H1 (cell line): Measurements from ENCODE around the gene LDLRAD4. TPM values are rescaled to one million over a fixed set of nuclear protein-coding genes. Genes with fewer than 3 reads are reported as not detected.

Experiments used
- CTCF ChIA-PET: fragments of 300-600 bp; sonication (Branson Sonifier 250); formaldehyde crosslinking; loops from one replicate; lab custom pipeline; 2021; ENCODE audit not compliant: partially characterized antibody; lab: Charles Lee
- POLR2A ChIA-PET: fragments of 300-600 bp; sonication (Branson Sonifier 250); formaldehyde crosslinking; loops from one replicate; lab custom pipeline; 2021; ENCODE audit warnings: inconsistent platforms; ENCODE audit not compliant: partially characterized antibody; lab: Charles Lee
- DNase-seq, 2 experiments: peaks; one replicate each; pipeline versions ENCODE4 v3.0.0 to v3.0.0-alpha.2; 2010 to 2022; ENCODE audit warnings: low spot score in 2 of 2, low read depth in 1 of 2, mixed read lengths in 1 of 2
- FAIRE-seq: peaks from 2 replicates; lab custom pipeline; 2011; peaks lifted over from hg19 to GRCh38; lab: Jason Lieb, UNC
- H2AFZ ChIP-seq: 2 replicates; pipeline ENCODE4 v1.8.1; 2012; ENCODE audit warnings: low read length, inconsistent platforms
- H2AK5ac ChIP-seq: 2 replicates; pipeline ENCODE4 v1.6.1; 2013; ENCODE audit warnings: low read depth, low read length
- H2BK120ac ChIP-seq: replicated peaks from 2 replicates; pipeline ENCODE3; 2013; ENCODE audit warnings: low read depth, low read length, inconsistent platforms
- H2BK12ac ChIP-seq: 2 replicates; pipeline ENCODE4 v1.6.1; 2013; ENCODE audit warnings: low read depth, low read length
- H2BK15ac ChIP-seq: 2 replicates; pipeline ENCODE4 v1.6.1; 2013; ENCODE audit warnings: low read length
- H2BK20ac ChIP-seq: 2 replicates; pipeline ENCODE4 v1.6.1; 2013; ENCODE audit warnings: low read length
- H2BK5ac ChIP-seq: 2 replicates; pipeline ENCODE4 v1.6.1; 2013; ENCODE audit warnings: low read depth, low read length
- H3K14ac ChIP-seq: 2 replicates; pipeline ENCODE4 v1.6.1; 2013; ENCODE audit warnings: inconsistent platforms; ENCODE audit not compliant: insufficient read length
- H3K18ac ChIP-seq: 2 replicates; pipeline ENCODE4 v1.6.1; 2013; ENCODE audit warnings: low read length; ENCODE audit errors: extremely low read depth
- H3K23ac ChIP-seq: 2 replicates; pipeline ENCODE4 v1.6.1; 2013; ENCODE audit warnings: inconsistent platforms; ENCODE audit not compliant: insufficient read length
- H3K23me2 ChIP-seq: 2 replicates; pipeline ENCODE4 v1.6.1; 2013; ENCODE audit warnings: low read depth, low read length
- H3K27ac ChIP-seq: 2 replicates; pipeline ENCODE4 v1.6.1; 2011; ENCODE audit warnings: low read depth, low read length, inconsistent platforms
- H3K27me3 ChIP-seq, 4 experiments: replicated peaks in 1 of 4; 1 replicate in 1 of 4; 2 replicates in 3 of 4; pipeline versions ENCODE4 v1.6.1 to v1.8.1; 2011 to 2013; ENCODE audit warnings: low read length in 3 of 4, mild to moderate bottlenecking in 3 of 4, inconsistent platforms in 2 of 4, mixed read lengths in 2 of 4, moderate library complexity in 1 of 4; ENCODE audit not compliant: control insufficient read depth in 3 of 4, insufficient read depth in 3 of 4; ENCODE audit errors: extremely low read depth in 1 of 4
- H3K36me3 ChIP-seq, 4 experiments: 2 replicates each; pipeline versions ENCODE4 v1.6.1 to v1.8.1; 2011 to 2013; ENCODE audit warnings: mild to moderate bottlenecking in 4 of 4, low read length in 3 of 4, moderate library complexity in 2 of 4, control low read depth in 1 of 4, inconsistent platforms in 1 of 4; ENCODE audit not compliant: insufficient read depth in 4 of 4, control insufficient read depth in 2 of 4
- H3K4ac ChIP-seq: replicated peaks from 2 replicates; pipeline ENCODE3; 2013; ENCODE audit warnings: low read length, low read depth, mixed read lengths, inconsistent platforms; ENCODE audit not compliant: insufficient read length
- H3K4me1 ChIP-seq, 4 experiments: replicated peaks in 1 of 4; 1 replicate in 1 of 4; 2 replicates in 3 of 4; pipeline versions ENCODE4 v1.6.1 to v1.8.1; 2011 to 2013; ENCODE audit warnings: low read length in 3 of 4, inconsistent platforms in 2 of 4, mixed read lengths in 1 of 4; ENCODE audit not compliant: insufficient read depth in 4 of 4, control insufficient read depth in 3 of 4
- H3K4me2 ChIP-seq, 2 experiments: 2 replicates each; pipeline versions ENCODE4 v1.6.1 to v1.8.1; 2011 to 2013; ENCODE audit warnings: low read depth in 2 of 2, low read length in 2 of 2, control low read depth in 1 of 2, inconsistent platforms in 1 of 2, mild to moderate bottlenecking in 1 of 2; ENCODE audit not compliant: insufficient read depth in 1 of 2
- H3K4me3 ChIP-seq, 4 experiments: fragments of 200-600, 300-600 bp in 1 of 4; sonication (generic), shearing (Covaris generic), sonication (Bioruptor Twin) in 1 of 4; 2 replicates each; pipeline versions ENCODE4 v1.5.1 to v1.8.1; 2011 to 2016; ENCODE audit warnings: low read length in 4 of 4, low read depth in 3 of 4, control low read depth in 2 of 4, inconsistent platforms in 2 of 4, mild to moderate bottlenecking in 2 of 4, mixed read lengths in 1 of 4, moderate library complexity in 1 of 4; ENCODE audit not compliant: insufficient read depth in 2 of 4; ENCODE audit errors: extremely low read depth in 1 of 4
- H3K56ac ChIP-seq: replicated peaks from 2 replicates; pipeline ENCODE3; 2013; ENCODE audit warnings: low read depth, mild to moderate bottlenecking, mixed read lengths, low read length, inconsistent platforms; ENCODE audit not compliant: insufficient read length
- H3K79me1 ChIP-seq: 2 replicates; pipeline ENCODE4 v1.6.1; 2013; ENCODE audit warnings: low read depth, low read length, control low read depth
- H3K79me2 ChIP-seq, 2 experiments: 2 replicates each; pipeline versions ENCODE4 v1.6.1 to v1.8.1; 2012 to 2013; ENCODE audit warnings: low read length in 2 of 2, mild to moderate bottlenecking in 2 of 2, inconsistent platforms in 1 of 2; ENCODE audit not compliant: insufficient read depth in 2 of 2, control insufficient read depth in 1 of 2
- H3K9ac ChIP-seq, 4 experiments: replicated peaks in 1 of 4; 1 replicate in 1 of 4; 2 replicates in 3 of 4; pipeline versions ENCODE4 v1.6.1 to v1.8.1; 2011 to 2013; ENCODE audit warnings: low read depth in 3 of 4, low read length in 3 of 4, control low read depth in 2 of 4, mild to moderate bottlenecking in 2 of 4, moderate library complexity in 2 of 4, inconsistent platforms in 1 of 4; ENCODE audit errors: extremely low read depth in 1 of 4
- H3K9me3 ChIP-seq, 2 experiments: 2 replicates each; pipeline versions ENCODE4 v1.6.1 to v1.8.1; 2012 to 2013; ENCODE audit warnings: mild to moderate bottlenecking in 2 of 2, moderate library complexity in 2 of 2, control low read depth in 1 of 2, inconsistent platforms in 1 of 2, low read depth in 1 of 2, low read length in 1 of 2, mixed read lengths in 1 of 2; ENCODE audit not compliant: insufficient read depth in 2 of 2
- H4K20me1 ChIP-seq, 2 experiments: replicated peaks in 1 of 2; 2 replicates each; pipeline versions ENCODE3 to v1.8.1; 2011 to 2013; ENCODE audit warnings: inconsistent platforms in 2 of 2, low read length in 2 of 2, mild to moderate bottlenecking in 1 of 2; ENCODE audit not compliant: insufficient read depth in 2 of 2, control insufficient read depth in 1 of 2
- H4K5ac ChIP-seq: 2 replicates; pipeline ENCODE4 v1.6.1; 2013; ENCODE audit warnings: low read length, low read depth, mixed read lengths, inconsistent platforms; ENCODE audit not compliant: insufficient read length
- H4K8ac ChIP-seq: 2 replicates; pipeline ENCODE4 v1.8.0; 2013; ENCODE audit warnings: mild to moderate bottlenecking, moderate library complexity, low read length, inconsistent platforms; ENCODE audit not compliant: insufficient read depth; ENCODE audit errors: extremely low read depth
- H4K91ac ChIP-seq: replicated peaks from 2 replicates; pipeline ENCODE3; 2013; ENCODE audit warnings: low read length, mixed read lengths, inconsistent platforms; ENCODE audit not compliant: insufficient read length
- FOSL1 ChIP-seq: IDR thresholded peaks from 2 replicates; pipeline ENCODE4 v1.6.1; 2011; ENCODE audit warnings: mild to moderate bottlenecking, low read depth, low read length, moderate library complexity; ENCODE audit not compliant: insufficient read depth
- HDAC2 ChIP-seq, 2 experiments: fragments of 300-600 bp in 1 of 2; sonication (generic) in 1 of 2; IDR thresholded peaks; 2 replicates each; pipeline ENCODE4 v1.6.1; 2011 to 2012; ENCODE audit warnings: low read depth in 2 of 2, low read length in 2 of 2, mild to moderate bottlenecking in 2 of 2, moderate library complexity in 2 of 2, borderline replicate concordance in 1 of 2, inconsistent platforms in 1 of 2
- HDAC6 ChIP-seq: IDR thresholded peaks from one replicate; pipeline ENCODE4 v1.7.1; 2012; ENCODE audit warnings: low read depth, mild to moderate bottlenecking, inconsistent platforms, low read length, moderate library complexity
- KDM1A ChIP-seq: fragments of 200-600, 300-600 bp; sonication (generic); IDR thresholded peaks from 2 replicates; pipeline ENCODE4 v1.7.1; 2016; ENCODE audit warnings: mild to moderate bottlenecking, low read length, borderline replicate concordance
- KDM5A ChIP-seq: fragments of 200-600 bp; IDR thresholded peaks from 2 replicates; pipeline ENCODE4 v1.7.1; 2012; ENCODE audit warnings: mild to moderate bottlenecking, low read length, inconsistent platforms, mixed read lengths
- NANOG ChIP-seq: IDR thresholded peaks from 2 replicates; pipeline ENCODE4 v1.6.1; 2011; ENCODE audit warnings: low read length, low read depth, mild to moderate bottlenecking, inconsistent platforms; ENCODE audit not compliant: insufficient read depth, poor library complexity, severe bottlenecking
- TBP ChIP-seq: IDR thresholded peaks from 2 replicates; pipeline ENCODE4 v1.6.1; 2011; ENCODE audit warnings: low read depth, low read length, improper control_type of control experiment
- WGBS, 2 experiments: shearing (Covaris generic) in 1 of 2; methylation state at CpG; one replicate each; pipeline versions ENCODE4 v1.1.6 to v1.1.7; 2013 to 2015; ENCODE audit warnings: low lambda C conversion rate in 2 of 2, mixed read lengths in 2 of 2, inconsistent platforms in 1 of 2, low coverage in 1 of 2, missing lambda C conversion rate in 1 of 2; ENCODE audit not compliant: insufficient replicate concordance in 2 of 2, insufficient coverage in 1 of 2, insufficient read length in 1 of 2; ENCODE audit errors: extremely low coverage in 1 of 2, missing lambda C conversion rate in 1 of 2; 5-methylcytosine and 5-hydroxymethylcytosine counted together
- polyA plus RNA-seq, 7 experiments: library from polyadenylated mRNA; depleted of rRNA in 3 of 7; stranded (reverse) in 5 of 7; unstranded in 2 of 7; fragments of >200 nt in 5 of 7; fragments of 200-250 nt in 2 of 7; gene quantifications; 1 replicate in 5 of 7; 2 replicates in 1 of 7; 4 replicates in 1 of 7; pipeline versions ENCODE4 v1.2.1 to v1.2.3, GENCODE V29; 2011 to 2013; ENCODE audit warnings: missing spikeins in 2 of 7, mixed read lengths in 2 of 7
- total RNA-seq: library from RNA; stranded (reverse); fragmentation: NEBNext Ultra II Directional; extraction: Animal tissue kit (Norgen Biotek cat#: 25700); gene quantifications from 2 replicates; pipeline ENCODE4 v1.2.1, GENCODE V29; 2021

The LDLRAD4 gene
- total and polyA plus RNA-seq, 2 of the 8 experiments (the other 6 are each of a cell fraction or from before 2014, with no cell fraction given), result 0.77 to 1.4 TPM

DNA sequence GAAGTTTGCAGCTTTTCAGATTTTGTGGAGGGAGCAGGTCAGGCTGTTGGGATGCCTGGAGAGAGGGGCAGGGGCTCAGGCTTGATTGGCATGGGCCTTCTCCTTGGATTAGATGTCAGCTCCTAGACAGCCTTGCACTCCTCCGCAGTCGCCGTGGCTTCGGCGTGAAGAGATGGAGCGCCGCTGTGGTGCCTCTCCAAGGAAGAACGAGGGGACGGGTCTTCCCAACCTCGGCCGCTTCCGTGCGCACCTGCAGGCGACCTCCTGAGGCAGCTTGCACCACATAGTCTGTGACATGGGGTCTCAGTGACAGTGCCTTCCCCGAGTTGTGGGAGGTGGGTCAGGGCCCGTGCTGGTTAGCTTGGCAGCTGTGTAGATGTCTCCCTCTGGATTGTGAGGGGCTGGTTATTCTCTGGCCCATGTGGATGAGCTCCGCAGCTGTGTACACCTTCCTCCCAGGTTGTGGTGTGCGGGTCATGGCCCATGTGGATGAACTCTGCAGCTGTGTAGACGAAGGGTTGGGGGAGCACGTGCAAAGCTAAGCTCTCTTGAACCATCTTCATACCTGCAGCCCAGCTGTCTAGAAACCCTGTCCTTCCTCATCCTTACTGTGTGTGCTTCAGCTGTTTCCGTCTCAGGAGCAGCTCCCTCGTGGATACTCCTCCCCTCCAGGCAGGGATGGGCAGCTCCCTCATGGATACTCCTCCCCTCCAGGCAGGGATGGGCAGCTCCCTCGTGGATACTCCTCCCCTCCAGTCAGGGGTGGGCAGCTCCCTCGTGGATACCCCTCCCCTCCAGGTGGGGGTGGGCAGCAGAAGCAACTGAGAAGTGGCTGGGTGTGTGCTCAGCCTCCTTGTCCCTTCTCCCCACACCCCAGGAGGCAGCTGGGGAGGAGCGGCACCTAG is 170.3 kb downstream of the LDLRAD4 start:
- peak in 1 of 2 experiments; percentile 40 for DNase-seq

More for the DNA sequence above, 170.3 kb downstream of the LDLRAD4 start:
- 85% methylated on average over 25 of the region's 25 CpGs; no CpG with 5 or more reads in 1 of the 2 experiments for WGBS, 2 experiments
- Histone ChIP-seq H2BK15ac (no peak overlapping the region), H2BK5ac (no peak overlapping the region), H4K8ac (no peak overlapping the region; the same call in 1 of the 2 replicates), H2BK12ac (no peak overlapping the region), H2BK20ac (0 out of 2 replicates have a peak overlapping the region, but pooled peaks have one; percentile 80), H2BK120ac (no peak overlapping the region), H3K4me1 (no peaks in the 10 kb centered on the region), H3K9me3 (no peaks in the 10 kb centered on the region), H4K20me1 (no peaks in the 10 kb centered on the region), H3K36me3 (no peaks in the 10 kb centered on the region), H2AK5ac (no peak overlapping the region), H3K27ac (no peak overlapping the region), H2AFZ (no peak overlapping the region), H3K27me3 (no peaks in the 10 kb centered on the region), H4K91ac (no peak overlapping the region), H3K14ac (no peak overlapping the region), H3K79me2 (no peaks in the 10 kb centered on the region), H3K79me1 (no peaks in the 10 kb centered on the region), H3K4me3 (no peak overlapping the region), H3K4me2 (no peak overlapping the region), H4K5ac (no peak overlapping the region), H3K4ac (no peak overlapping the region), H3K56ac (no peak overlapping the region), H3K23ac (no peak overlapping the region), H3K18ac (no peak overlapping the region), H3K23me2 (no peaks in the 10 kb centered on the region), H3K9ac (no peak overlapping the region)
- no peak for FAIRE-seq
- POLR2A ChIA-PET, result no interaction called here
- TF ChIP-seq HDAC6 (no peak), NANOG (no peak), HDAC2 (IDR thresholded peaks at IDR 0.05; ENCODE audit: borderline replicate concordance in 1 of 2, low read depth in 2 of 2, low read length in 2 of 2) (no peak), KDM1A (no peak), TBP (no peak), KDM5A (no peak), FOSL1 (no peak)
- CTCF ChIA-PET, result interaction anchor here (0.6 to 1.2 kb wide), 5 partner anchors 10 to 229 kb away, joined by 3 to 4 read pairs (median 3); no protein-coding TSS in a partner anchor
